OCI-LY3 (cell line): ENCODE results near the gene NXN.

Experiments used
- CTCF ChIP-seq: fragments of 200-600, 300-600 bp; sonication (generic); IDR thresholded peaks from 2 replicates; pipeline ENCODE4 v1.5.1; 2014; ENCODE audit warnings: antibody characterized with exemption, low read length, low read depth
- EZH2phosphoT487 ChIP-seq: fragments of 200-600 bp; shearing (Covaris generic); IDR thresholded peaks from 2 replicates; pipeline ENCODE4 v1.6.1; 2018; ENCODE audit warnings: antibody characterized with exemption, mixed run types, low read depth

DNA sequence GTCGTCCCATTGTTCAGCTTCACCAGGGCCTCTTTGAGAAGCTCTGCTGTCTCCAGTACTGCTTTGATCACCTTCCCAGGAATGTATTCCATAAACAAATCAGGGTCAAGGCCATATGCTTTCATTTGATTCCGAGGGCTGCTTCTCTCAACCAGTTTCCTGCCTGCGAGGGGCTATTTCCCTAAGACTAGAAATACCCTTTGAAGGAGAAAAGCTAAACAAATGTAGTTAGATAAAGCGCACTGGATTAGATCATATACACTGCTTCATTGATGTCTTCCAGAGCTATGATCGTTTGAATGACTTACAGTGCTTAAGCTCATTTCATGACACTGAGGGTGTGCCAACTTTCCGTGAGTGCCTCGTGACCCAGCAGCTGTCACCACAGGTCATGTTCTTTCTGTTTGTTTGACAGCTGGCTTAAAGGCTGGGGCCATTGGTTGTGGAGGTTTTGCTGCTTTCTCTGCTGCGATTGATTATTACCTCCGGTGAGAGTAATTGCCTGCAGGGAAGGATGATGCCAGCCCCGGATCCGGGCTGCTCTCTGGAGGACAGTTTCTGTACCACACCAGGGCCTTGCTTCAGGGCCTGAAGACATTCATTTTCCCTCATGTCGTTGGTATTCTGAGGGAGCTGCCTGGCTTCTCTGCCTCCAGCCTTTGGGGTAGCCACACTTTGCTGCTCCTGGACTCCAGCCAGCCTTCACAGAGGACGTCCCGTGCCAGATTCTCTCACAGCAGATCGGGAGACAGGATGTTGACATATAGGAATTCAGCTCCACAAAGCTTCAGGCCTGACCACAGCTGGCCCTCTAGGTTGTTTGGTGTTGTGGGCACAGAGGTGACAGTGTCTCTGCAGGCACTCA, 21.3 kb upstream of the NXN start:
- TF ChIP-seq CTCF (no peak), EZH2phosphoT487 (no peak)
